Transverse colon (tissue), 4 donors: ENCODE data around the gene GDF2.

Experiments used
- POLR2A ChIP-seq: fragments of 450-650 bp; IDR thresholded peaks from one replicate; pipeline ENCODE4 v1.6.1; 2016; ENCODE audit warnings: antibody characterized with exemption, mild to moderate bottlenecking, moderate library complexity
- POLR2AphosphoS5 ChIP-seq, 3 donors: sonication (generic); formaldehyde crosslinking; IDR thresholded peaks; one replicate each; pipeline ENCODE4 v1.6.1; 2016; ENCODE audit warnings: antibody characterized with exemption in 3 of 3
- TF ChIP-seq, protein P1 (sequence below), 5 experiments: fragments of 200-600 bp in 3 of 5; fragments of 450-650 bp in 2 of 5; sonication (generic) in 3 of 5; IDR thresholded peaks; 1 replicate in 2 of 5; 2 replicates in 3 of 5; pipeline ENCODE4 v1.5.1; 2016 to 2017; ENCODE audit warnings: antibody characterized with exemption in 5 of 5, inconsistent platforms in 3 of 5, mild to moderate bottlenecking in 2 of 5, moderate library complexity in 1 of 5

DNA sequence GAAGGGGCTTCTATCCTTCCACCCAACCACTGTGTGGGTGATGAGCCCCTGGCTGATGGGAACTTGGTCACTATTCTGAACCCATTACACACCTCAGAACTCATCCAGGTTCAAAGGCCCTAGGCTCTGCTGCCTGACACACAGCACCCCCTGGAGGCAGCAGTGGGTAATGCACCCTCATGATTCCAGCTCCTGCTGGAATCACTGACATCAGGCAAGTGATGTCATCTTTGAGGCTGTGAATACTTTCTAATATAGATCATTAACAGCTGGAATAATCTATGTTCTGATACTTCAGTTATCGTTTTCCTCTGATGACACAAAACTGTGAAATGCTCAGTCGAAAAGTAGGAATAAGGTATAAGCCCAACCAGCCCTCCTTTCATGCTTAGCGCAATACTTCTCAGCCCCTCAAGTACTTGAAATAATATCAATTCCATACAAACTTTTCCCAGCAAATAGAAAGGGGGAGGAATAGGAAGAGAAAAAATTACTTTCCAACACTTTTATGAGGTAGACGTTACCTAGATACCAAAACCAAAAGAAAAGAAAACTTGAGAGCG is 18.4 kb downstream of the GDF2 start:
- TF ChIP-seq, protein P1, sequence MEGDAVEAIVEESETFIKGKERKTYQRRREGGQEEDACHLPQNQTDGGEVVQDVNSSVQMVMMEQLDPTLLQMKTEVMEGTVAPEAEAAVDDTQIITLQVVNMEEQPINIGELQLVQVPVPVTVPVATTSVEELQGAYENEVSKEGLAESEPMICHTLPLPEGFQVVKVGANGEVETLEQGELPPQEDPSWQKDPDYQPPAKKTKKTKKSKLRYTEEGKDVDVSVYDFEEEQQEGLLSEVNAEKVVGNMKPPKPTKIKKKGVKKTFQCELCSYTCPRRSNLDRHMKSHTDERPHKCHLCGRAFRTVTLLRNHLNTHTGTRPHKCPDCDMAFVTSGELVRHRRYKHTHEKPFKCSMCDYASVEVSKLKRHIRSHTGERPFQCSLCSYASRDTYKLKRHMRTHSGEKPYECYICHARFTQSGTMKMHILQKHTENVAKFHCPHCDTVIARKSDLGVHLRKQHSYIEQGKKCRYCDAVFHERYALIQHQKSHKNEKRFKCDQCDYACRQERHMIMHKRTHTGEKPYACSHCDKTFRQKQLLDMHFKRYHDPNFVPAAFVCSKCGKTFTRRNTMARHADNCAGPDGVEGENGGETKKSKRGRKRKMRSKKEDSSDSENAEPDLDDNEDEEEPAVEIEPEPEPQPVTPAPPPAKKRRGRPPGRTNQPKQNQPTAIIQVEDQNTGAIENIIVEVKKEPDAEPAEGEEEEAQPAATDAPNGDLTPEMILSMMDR (IDR thresholded peaks at IDR 0.05) = peak; percentile 88 to 96 (median 93)
- TF ChIP-seq POLR2AphosphoS5 (IDR thresholded peaks at IDR 0.05) (no peak), POLR2A (no peak)
